ENCODE measurements around the gene TLE2.
A peak's percentile ranks its signal among the peaks of the same experiment; 100 is the strongest.
"Not testable (repeated sequence)": the region's sequence is repeated elsewhere in the genome, so short reads cannot be mapped to it uniquely, and the experiment has no call there.

Gene TLE2

DNA sequence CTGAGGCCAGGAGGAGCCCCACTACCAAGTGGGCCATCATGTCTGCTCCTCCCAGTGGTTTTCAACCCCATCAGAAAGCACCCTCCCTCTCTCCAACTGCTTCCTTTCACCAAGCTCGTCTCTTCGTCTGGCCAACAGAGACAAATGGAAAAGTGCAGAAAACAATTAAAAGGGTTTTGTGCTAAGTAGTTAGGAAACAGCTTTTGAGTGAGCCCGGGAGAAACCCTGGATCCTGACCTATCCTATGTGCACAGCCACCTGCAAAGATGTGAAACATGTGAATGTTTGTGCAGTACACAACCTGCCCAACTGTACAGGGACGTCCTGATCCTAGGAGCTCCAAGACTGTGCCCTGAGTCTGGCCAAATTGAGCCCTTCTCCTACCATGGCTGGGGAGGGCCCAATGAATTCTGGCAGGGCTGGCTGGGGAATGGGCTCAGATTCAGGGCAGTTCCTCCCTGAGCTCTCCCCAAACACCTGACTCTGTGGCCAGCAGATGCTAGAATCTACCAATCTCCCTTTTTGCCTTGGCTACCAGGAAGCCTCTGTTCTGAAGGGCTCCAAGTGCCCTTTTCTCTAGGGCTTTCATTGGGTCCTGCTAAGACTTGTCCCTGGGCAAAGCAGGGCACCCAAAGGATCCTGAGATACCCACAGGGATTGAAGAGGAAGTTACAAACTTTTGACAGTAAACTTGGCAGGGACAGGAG is 25.3 kb upstream of the TLE2 start:
- TF ChIP-seq, protein P1, sequence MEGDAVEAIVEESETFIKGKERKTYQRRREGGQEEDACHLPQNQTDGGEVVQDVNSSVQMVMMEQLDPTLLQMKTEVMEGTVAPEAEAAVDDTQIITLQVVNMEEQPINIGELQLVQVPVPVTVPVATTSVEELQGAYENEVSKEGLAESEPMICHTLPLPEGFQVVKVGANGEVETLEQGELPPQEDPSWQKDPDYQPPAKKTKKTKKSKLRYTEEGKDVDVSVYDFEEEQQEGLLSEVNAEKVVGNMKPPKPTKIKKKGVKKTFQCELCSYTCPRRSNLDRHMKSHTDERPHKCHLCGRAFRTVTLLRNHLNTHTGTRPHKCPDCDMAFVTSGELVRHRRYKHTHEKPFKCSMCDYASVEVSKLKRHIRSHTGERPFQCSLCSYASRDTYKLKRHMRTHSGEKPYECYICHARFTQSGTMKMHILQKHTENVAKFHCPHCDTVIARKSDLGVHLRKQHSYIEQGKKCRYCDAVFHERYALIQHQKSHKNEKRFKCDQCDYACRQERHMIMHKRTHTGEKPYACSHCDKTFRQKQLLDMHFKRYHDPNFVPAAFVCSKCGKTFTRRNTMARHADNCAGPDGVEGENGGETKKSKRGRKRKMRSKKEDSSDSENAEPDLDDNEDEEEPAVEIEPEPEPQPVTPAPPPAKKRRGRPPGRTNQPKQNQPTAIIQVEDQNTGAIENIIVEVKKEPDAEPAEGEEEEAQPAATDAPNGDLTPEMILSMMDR (IDR thresholded peaks at IDR 0.05; ENCODE audit: unreplicated experiment in 3 of 3): no peak
- no peaks in the 10 kb centered on the region for H3K9me3 Mint-ChIP-seq
- H3K27ac Mint-ChIP-seq: peak overlapping the region in 2 of 3 experiments; percentile 48 to 68
- peak overlapping the region in 2 of 3 experiments; percentile 37 to 41 for H3K4me3 Mint-ChIP-seq
- H3K36me3 Mint-ChIP-seq (ENCODE audit: low read depth): peaks cover 34% of the 10 kb centered on the region
- peaks cover 40% of the 10 kb centered on the region for H3K4me1 Mint-ChIP-seq
- peaks cover 3% of the 10 kb centered on the region for H3K27me3 Mint-ChIP-seq (ENCODE audit: low read depth)

DNA sequence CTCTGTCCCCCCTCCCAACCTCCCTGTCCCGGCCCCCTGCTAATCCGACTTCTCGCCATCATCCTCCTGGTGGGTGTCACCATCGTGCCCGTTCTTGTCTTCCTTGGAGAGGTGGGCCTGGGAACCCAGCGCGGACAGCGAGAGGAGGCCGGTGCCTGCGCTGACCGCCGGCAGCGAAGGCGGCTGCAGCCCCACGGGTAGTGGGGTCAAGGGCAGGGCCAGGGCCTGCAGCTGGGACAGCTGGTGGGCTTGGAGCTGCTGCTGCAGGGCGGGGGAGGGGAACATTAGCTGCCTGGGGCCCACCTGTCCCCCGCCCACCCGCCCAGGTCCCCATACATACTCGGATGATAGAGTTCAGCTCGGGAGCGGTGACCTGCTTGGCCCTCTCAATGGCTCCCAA is 24.7 kb upstream of the TLE2 start:
- Mint-ChIP-seq H3K4me1 (peaks cover 42% of the 10 kb centered on the region), H3K36me3 (ENCODE audit: low read depth) (peaks cover 32% of the 10 kb centered on the region), H3K27ac (peak overlapping the region in 1 of 3 experiments; percentile 68)

DNA sequence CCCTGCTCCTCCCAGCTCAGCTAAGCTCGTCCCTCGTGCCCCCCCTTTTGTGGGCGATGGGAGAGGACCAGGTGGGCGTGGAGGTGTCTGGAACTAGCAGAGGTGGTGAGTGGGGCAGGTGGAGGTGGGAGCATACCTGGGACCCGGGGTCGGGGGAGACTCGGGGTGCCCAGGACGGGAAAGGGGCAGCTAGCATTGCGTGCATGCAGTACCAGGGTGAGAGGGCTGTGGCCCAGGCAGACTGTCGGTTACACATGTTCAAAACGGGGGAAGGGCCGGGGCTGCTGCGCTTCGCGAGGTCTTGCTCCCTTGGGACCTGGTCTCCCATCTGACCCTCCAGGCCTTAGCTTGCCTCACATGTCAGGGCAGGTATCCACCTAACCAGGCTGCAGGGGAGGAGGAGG is 24.1 kb upstream of the TLE2 start:
- no peak overlapping the region for H3K27ac Mint-ChIP-seq
- H3K36me3 Mint-ChIP-seq (ENCODE audit: low read depth): peaks cover 26% of the 10 kb centered on the region

More for the DNA sequence above, 24.7 kb upstream of the TLE2 start:
- TF ChIP-seq, protein P1 (IDR thresholded peaks at IDR 0.05; ENCODE audit: unreplicated experiment in 3 of 3): no peak
- peaks cover 9% of the 10 kb centered on the region for H3K27me3 Mint-ChIP-seq (ENCODE audit: low read depth)
- H3K9me3 Mint-ChIP-seq: no peaks in the 10 kb centered on the region
- H3K4me3 Mint-ChIP-seq: no peak overlapping the region

DNA sequence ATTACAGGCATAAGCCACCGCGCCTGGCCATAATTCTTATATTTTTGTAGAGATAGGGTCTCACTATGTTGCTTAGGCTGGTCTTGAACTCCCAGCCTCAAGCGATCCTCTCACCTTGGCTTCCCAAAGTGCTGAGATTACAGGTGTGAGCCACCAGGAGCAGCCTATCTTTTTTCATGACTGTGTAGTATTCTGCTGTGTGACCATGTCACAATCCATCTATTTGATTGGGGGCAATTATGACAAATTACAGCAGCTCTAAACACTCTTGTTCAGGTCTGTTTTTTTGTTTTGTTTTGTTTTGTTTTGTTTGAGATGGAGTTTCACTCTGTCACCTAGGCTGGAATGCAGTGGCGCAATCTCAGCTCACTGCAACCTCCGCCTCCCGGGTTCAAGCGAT is 20.9 kb upstream of the TLE2 start:
- H3K27ac Mint-ChIP-seq; H3K9me3 Mint-ChIP-seq; H3K36me3 Mint-ChIP-seq (ENCODE audit: low read depth); H3K4me3 Mint-ChIP-seq: not testable (repeated sequence)
- Mint-ChIP-seq H3K27me3 (ENCODE audit: low read depth) (peaks cover 17% of the 10 kb centered on the region), H3K4me1 (peaks cover 24% of the 10 kb centered on the region)

More for the DNA sequence above, 24.1 kb upstream of the TLE2 start:
- Mint-ChIP-seq H3K9me3 (no peaks in the 10 kb centered on the region), H3K4me3 (no peak overlapping the region), H3K4me1 (peaks cover 36% of the 10 kb centered on the region), H3K27me3 (ENCODE audit: low read depth) (peaks cover 9% of the 10 kb centered on the region)
- TF ChIP-seq, protein P1 (IDR thresholded peaks at IDR 0.05; ENCODE audit: unreplicated experiment in 3 of 3): no peak

DNA sequence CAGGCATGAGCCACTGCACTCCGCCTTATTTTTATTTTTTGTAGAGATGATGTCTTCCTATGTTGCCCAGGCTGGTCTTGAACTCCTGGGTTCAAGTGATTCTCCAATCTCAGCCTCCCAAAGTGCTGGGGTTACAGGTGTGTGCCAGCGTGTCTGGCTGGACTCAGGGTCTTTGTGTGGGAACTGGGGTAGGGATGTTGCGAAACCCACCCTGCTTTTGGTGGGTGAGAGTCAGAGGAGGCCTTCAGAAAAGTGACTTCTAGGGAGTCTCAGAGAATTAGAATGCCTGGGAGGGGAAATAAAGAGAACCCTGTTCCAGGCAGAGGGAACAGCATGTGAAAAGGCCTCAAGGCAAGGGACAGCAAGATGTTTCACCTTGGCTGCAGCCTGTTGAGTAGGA is 20.0 kb upstream of the TLE2 start:
- peak overlapping the region; percentile 56 to 75 (median 64) for H3K4me3 Mint-ChIP-seq
- no peaks in the 10 kb centered on the region for H3K9me3 Mint-ChIP-seq
- peaks cover 20% of the 10 kb centered on the region for H3K27me3 Mint-ChIP-seq (ENCODE audit: low read depth)
- peaks cover 22% of the 10 kb centered on the region for H3K4me1 Mint-ChIP-seq
- peaks cover under 1% of the 10 kb centered on the region for H3K36me3 Mint-ChIP-seq (ENCODE audit: low read depth)
- TF ChIP-seq, protein P1 (IDR thresholded peaks at IDR 0.05; ENCODE audit: unreplicated experiment in 3 of 3): no peak
- peak overlapping the region; percentile 40 to 83 (median 74) for H3K27ac Mint-ChIP-seq

DNA sequence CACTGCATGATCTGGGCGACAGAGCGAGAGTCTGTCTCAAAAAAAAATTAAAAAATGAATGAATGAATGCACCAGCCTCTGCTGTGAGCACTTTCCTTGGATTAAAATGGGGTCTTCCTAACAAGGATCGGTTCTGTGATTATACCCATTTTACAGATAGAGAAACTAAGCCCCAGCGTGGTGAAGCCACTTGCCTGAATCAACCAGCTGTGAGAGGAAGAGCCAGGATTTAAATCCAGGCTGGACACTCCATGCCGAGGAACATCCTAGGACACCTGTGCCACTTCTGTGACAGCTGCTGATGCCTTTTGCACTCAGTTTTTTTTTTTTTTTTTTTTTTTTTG is 19.1 kb upstream of the TLE2 start:
- H3K9me3 Mint-ChIP-seq: no peaks in the 10 kb centered on the region
- TF ChIP-seq, protein P1 (IDR thresholded peaks at IDR 0.05; ENCODE audit: unreplicated experiment in 3 of 3): no peak
- peak overlapping the region in 1 of 3 experiments; percentile 95 for H3K27ac Mint-ChIP-seq
- H3K36me3 Mint-ChIP-seq (ENCODE audit: low read depth): no peaks in the 10 kb centered on the region
- H3K27me3 Mint-ChIP-seq (ENCODE audit: low read depth): peaks cover 20% of the 10 kb centered on the region
- peaks cover 20% of the 10 kb centered on the region for H3K4me1 Mint-ChIP-seq
- no peak overlapping the region for H3K4me3 Mint-ChIP-seq

Data from nephron (organoid).